Activated naive CD8-positive, alpha-beta T cell (primary cell): ENCODE measurements around the gene MAGIX.
"Not testable (repeated sequence)": the region's sequence is repeated elsewhere in the genome, so short reads cannot be mapped to it uniquely, and the experiment has no call there.

ENCODE experiments used
- H3K27ac Mint-ChIP-seq: one replicate; pipeline ENCODE4 v1.8.0; 2021; ENCODE audit warnings: mixed read lengths
- H3K27me3 Mint-ChIP-seq: one replicate; pipeline ENCODE4 v1.8.0; 2021; ENCODE audit warnings: mixed read lengths
- H3K36me3 Mint-ChIP-seq: one replicate; pipeline ENCODE4 v1.8.0; 2021; ENCODE audit warnings: mixed read lengths
- H3K4me1 Mint-ChIP-seq: one replicate; pipeline ENCODE4 v1.8.0; 2021; ENCODE audit warnings: low read depth, mixed read lengths
- H3K4me3 Mint-ChIP-seq: one replicate; pipeline ENCODE4 v1.8.0; 2021; ENCODE audit warnings: mild to moderate bottlenecking, mixed read lengths
- H3K9me3 Mint-ChIP-seq: one replicate; pipeline ENCODE4 v1.8.0; 2021; ENCODE audit warnings: low read depth, mixed read lengths

Gene MAGIX

DNA sequence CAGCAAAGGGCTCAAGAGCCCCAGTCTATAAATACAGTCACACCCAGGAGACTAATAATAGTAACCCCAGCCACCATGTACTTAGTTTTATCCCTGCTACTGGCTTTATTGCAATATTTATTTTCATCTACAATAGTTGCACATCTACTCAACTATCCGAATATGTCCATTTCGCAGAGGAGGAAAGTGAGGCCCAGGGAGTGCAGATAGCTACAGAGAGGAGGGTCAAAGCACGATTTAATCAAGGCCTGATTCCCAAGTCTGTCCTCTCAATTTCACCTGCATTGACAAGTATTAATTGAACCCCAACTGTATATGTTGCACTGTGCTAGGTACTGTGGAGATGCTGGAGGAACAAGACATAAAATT lies 5.2 kb downstream of the MAGIX start:
- H3K9me3 Mint-ChIP-seq, result no peaks in the 10 kb centered on the region
- H3K36me3 Mint-ChIP-seq, result no peaks in the 10 kb centered on the region
- H3K27ac Mint-ChIP-seq, result peak overlapping the region; percentile 95
- no peaks in the 10 kb centered on the region for H3K27me3 Mint-ChIP-seq
- H3K4me3 Mint-ChIP-seq, result peak overlapping the region; percentile 90
- peaks cover 32% of the 10 kb centered on the region for H3K4me1 Mint-ChIP-seq

DNA sequence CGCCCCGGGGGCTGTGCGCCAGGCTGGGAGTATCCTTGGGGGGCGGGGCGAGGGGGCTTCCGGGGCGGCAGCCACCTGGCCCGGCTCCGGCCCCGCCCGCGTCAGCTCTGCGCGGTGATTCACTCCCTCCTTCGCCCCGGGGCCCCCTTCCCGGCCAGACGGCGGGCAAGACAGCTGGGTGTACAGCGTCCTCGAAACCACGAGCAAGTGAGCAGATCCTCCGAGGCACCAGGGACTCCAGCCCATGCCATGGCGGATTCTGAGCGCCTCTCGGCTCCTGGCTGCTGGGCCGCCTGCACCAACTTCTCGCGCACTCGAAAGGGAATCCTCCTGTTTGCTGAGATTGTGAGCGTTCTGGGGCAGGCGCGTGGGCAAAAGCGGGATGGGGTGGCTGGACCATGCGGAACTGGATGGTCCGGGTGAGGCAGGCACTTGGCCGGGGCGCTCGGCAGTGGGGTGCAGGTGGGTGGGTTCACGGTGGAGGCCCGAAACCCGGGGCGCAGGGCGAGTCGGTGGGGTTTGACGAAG lies 9.3 kb downstream of the MAGIX start, which contains the start of gene PLP2:
TSS of gene PLP2 (plus strand) at position 147 of the 528 bp plus-strand sequence. CDS start at position 250, 103 bp downstream.
- Mint-ChIP-seq H3K36me3 (no peaks in the 10 kb centered on the region), H3K4me3 (peak within 1 kb of the TSS; percentile 86), H3K27me3 (no peaks in the 10 kb centered on the region), H3K9me3 (no peaks in the 10 kb centered on the region), H3K27ac (peak within 1 kb of the TSS; percentile 89), H3K4me1 (peaks cover 31% of the 10 kb centered on the region)

DNA sequence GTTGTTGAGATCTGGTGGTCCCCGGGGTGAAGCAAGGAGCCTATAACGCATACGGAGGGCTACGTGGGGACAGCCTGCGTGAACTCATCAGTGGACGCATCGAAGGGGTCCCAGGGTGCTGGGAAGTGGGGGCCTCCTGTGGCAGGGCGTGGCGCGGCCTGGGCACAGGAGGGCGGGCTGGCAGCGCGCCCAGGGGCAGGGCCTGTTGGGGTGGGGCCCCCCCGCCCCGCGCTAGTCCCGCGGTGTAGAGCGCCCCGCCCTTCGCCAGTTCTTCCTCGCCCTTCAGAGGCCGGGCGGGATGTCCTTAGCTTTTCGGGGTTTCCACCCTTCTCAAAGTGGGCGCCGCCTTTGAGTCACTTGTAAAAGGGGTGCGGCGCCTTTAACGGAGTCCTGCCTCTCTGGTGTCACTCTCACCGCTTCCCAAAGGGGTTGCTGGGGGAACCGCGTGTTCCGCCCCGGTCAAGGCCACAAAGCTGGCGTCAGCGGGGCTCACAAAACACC lies 9.8 kb downstream of the MAGIX start:
- Mint-ChIP-seq H3K4me3 (peak overlapping the region; percentile 86), H3K36me3 (no peaks in the 10 kb centered on the region), H3K4me1 (peaks cover 28% of the 10 kb centered on the region), H3K9me3 (no peaks in the 10 kb centered on the region), H3K27me3 (no peaks in the 10 kb centered on the region), H3K27ac (peak overlapping the region; percentile 89)

DNA sequence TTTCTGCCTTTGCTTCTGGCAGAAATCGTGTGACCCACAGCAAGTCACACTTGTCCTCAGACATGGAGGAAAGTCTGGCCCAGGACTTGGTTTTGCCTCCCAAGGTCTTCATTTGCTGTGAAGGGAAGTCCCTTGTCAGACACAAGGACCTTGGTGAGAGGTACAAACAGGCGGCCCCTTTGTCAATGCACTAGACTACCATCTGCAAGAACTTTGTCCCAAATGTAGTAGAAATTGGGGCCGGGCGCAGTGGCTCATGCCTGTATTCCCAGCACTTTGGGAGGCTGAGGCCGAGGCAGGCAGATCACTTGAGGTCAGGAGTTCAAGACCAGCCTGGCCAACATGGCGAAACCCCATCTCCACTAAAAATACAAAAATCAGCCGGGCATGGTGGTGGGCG lies 11.0 kb downstream of the MAGIX start:
- not testable (repeated sequence) for H3K27me3 Mint-ChIP-seq, H3K36me3 Mint-ChIP-seq, H3K27ac Mint-ChIP-seq, H3K9me3 Mint-ChIP-seq
- peak overlapping the region; percentile 86 for H3K4me3 Mint-ChIP-seq
- H3K4me1 Mint-ChIP-seq, result peaks cover 21% of the 10 kb centered on the region

DNA sequence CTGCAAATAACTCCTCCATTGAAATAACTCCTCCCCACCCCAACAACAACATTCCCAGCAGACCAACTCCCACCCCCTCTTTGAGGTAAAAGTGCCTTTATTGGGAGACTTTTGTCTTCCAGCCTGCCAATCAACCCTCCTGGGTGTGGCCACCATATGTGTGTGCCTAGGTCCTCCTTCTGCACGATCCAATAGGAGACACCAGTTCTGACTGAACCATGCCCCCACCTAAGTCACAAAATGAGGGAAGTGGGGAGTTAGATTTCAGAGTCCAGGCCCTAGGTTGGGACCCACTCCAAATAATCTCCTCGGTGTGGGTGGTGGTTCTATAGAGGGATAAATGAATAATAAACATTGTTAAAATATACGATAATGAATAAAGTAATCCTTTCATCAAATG lies 12.2 kb downstream of the MAGIX start:
- Mint-ChIP-seq H3K9me3 (no peaks in the 10 kb centered on the region), H3K4me3 (no peak overlapping the region), H3K36me3 (no peaks in the 10 kb centered on the region), H3K27ac (no peak overlapping the region), H3K27me3 (no peaks in the 10 kb centered on the region), H3K4me1 (peaks cover 19% of the 10 kb centered on the region)

DNA sequence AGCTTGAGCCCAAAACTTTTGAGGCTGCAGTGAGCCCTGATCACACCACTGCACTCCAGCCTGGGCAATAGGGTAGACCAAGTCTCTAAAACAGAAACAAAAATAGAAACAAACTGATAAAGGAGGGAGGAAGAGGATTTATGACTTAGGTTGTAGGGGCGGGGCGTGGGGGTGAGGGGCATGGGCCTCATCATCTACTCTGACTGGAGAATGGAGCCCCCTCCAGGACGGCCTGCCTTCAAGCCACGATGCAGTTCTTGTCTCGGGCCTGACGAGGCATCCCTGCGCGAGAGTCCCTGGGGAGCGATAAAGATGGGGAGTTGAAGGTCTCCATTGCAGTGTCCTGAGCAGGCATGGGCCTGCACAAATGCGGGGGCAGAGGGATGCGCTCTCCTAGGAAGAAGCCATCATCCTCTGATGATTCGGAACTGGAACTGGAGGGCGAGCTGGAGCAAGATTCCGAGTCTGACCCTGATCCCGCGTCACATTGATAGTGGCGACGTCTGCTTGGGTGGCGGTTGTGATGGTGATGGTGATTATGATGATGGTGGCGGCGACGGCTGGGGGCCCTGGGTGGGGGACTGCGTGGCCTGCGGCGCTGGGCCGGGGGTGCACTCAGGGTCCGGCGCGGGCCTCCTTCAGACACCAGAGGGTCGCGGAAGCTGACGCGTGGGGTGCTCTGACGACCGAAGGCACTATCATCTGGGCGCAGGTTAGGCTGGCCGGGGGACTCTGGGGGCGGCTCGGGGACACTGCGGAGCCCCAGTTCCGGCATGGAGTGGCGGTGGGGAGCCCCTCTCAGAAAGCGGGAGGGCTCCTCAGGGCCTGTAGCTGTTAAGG lies 13.1 kb downstream of the MAGIX start:
- H3K4me3 Mint-ChIP-seq, result no peak overlapping the region
- peaks cover 19% of the 10 kb centered on the region for H3K4me1 Mint-ChIP-seq
- H3K27ac Mint-ChIP-seq, result no peak overlapping the region
- no peaks in the 10 kb centered on the region for H3K9me3 Mint-ChIP-seq
- no peaks in the 10 kb centered on the region for H3K27me3 Mint-ChIP-seq
- H3K36me3 Mint-ChIP-seq, result no peaks in the 10 kb centered on the region

DNA sequence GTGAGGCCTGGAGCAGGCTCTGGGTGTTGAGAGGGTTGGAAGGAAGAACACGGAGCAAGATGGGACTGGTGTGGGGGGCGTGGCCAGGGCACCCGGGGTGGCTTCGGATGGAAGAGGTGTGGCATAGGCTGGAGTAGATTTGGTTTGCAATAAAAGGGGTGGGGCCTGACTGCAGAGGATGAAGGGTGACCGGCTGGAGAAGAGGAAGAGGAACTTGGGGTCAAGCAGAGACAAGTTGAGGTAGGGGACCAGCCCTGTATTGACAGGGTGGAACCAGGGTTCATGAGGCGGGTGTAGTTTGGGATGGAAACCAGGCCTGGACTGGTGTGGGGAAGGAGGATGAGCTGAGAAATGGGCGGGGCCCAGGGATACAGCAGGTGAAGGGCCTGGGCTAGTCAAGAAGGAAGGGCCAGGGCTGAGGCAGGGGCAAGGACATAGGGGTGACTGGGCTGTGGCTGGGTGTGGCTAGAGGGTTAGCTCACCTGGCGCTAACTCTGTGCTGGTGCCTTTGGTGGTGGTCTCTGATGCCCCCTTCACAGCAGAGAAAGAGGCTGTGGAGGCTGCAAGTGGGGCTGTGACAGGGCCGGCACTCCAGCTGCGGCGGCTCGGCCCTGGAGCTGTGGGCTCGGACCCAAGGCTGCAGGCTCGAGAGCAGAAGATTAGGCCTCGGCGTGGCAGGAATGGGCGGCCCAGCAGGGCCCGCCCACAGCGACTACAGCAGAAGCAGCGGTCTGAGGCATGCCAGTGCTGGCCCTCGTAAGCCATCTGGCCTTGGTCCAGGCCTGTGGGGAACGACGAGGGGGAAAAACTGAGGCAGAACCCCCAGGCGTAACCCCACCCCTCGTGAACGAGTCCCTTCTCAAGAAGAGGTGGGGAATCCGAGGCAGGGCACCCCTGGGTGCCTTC lies 14.1 kb downstream of the MAGIX start:
- H3K4me1 Mint-ChIP-seq, result peaks cover 19% of the 10 kb centered on the region
- H3K27ac Mint-ChIP-seq, result no peak overlapping the region
- no peaks in the 10 kb centered on the region for H3K36me3 Mint-ChIP-seq
- no peaks in the 10 kb centered on the region for H3K27me3 Mint-ChIP-seq
- H3K9me3 Mint-ChIP-seq, result no peaks in the 10 kb centered on the region
- H3K4me3 Mint-ChIP-seq, result no peak overlapping the region

DNA sequence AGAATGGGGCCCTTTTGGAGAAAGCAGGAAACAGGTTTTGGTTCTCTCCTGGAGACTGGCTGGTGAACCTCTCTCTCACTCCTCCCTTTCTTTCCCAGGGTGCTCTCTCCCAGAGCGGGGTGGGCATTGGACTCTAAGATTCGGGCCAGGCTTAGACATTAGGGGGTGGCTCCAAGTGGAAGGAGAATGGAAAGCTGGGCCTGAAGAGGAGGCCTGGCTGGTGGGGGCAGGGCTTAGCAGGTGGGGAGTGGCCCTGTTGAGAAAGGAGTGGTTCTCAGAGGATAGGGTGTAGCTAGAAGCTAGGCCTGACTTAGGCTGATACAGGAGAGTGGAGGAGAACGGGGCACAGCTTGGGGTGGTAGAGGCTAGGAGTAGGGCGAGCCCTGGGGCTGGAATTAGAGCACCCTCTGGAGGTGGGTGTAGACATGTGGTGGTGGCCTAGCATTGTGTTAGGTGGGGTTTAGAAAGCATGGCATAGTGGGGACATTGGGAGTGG lies 14.8 kb downstream of the MAGIX start:
- H3K4me3 Mint-ChIP-seq, result no peak overlapping the region
- H3K27me3 Mint-ChIP-seq, result no peaks in the 10 kb centered on the region
- no peaks in the 10 kb centered on the region for H3K36me3 Mint-ChIP-seq
- peaks cover 19% of the 10 kb centered on the region for H3K4me1 Mint-ChIP-seq
- H3K9me3 Mint-ChIP-seq, result no peaks in the 10 kb centered on the region
- no peak overlapping the region for H3K27ac Mint-ChIP-seq

DNA sequence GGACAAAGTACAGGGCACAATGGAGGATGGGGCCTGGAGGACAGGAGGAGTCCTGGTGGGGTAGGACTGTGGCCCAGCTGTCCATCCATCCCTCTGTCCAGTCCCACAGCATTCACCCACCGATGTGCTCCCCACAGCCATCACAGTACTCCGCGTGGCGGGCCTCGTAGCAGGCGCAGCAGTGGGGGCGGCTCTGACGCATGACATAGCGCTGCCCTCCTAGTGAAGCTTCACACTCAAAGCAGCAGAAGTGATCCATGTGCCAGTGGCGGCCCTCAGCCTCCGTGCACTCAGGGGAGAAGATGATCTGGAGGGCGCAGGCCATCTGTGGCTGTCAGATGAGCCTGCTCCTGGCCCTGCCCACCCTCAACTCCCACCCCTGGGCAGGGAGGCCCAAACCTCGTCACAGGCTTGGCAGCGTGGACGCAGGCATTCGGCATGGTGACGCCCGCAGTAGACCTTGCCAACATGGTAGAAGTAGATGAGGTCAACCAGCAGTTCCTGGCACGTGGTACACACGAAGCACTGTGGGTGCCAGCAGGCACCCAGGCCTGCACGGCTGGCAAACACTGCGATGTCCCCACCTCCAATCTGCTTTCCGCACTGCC lies 15.4 kb downstream of the MAGIX start:
- Mint-ChIP-seq H3K4me3 (no peak overlapping the region), H3K9me3 (no peaks in the 10 kb centered on the region), H3K4me1 (peaks cover 14% of the 10 kb centered on the region), H3K27ac (no peak overlapping the region), H3K27me3 (no peaks in the 10 kb centered on the region), H3K36me3 (no peaks in the 10 kb centered on the region)

DNA sequence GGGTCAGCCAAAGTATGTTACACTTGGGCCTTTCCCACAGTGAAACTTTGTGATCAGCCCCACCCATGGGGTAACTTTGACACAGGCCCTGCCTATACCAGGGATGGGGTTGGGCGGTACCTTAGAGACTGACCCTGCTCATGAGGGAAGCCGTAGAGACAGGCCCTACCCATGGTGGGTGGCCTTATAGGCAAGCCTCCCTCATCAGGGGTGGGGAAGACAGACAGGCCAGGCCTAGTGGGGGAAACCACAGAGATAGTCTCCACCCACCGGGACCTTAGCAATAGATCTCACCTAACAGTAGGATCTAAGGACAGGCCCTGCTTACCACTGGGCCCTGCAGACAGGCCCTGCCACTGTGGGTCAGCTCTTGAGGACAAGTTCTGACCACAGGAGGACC lies 16.0 kb downstream of the MAGIX start:
- Mint-ChIP-seq H3K9me3 (no peaks in the 10 kb centered on the region), H3K4me1 (peaks cover 9% of the 10 kb centered on the region), H3K27ac (no peak overlapping the region), H3K36me3 (no peaks in the 10 kb centered on the region), H3K4me3 (no peak overlapping the region), H3K27me3 (no peaks in the 10 kb centered on the region)

DNA sequence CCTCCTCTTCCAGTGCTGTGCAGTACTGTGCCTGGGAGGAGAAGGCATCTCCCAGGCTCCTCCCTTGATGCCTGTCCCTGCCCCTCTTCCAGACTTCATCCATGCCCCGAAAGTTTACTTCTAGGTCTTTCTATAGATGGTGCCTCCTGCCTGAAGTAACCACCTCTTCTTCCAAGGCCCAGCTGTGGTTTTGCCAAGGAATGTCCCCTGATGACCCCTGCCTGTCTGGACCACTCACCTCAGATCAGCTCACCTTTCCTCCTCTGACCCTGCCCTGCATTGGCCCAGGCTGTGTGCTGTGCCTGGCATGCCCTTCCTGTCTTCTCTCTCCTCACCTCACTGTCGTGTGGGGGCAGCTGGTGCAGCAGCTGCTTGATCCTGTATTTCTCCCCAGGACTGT lies 16.8 kb downstream of the MAGIX start:
- Mint-ChIP-seq H3K27ac (no peak overlapping the region), H3K4me3 (no peak overlapping the region), H3K36me3 (no peaks in the 10 kb centered on the region), H3K4me1 (peaks cover 9% of the 10 kb centered on the region), H3K9me3 (no peaks in the 10 kb centered on the region), H3K27me3 (no peaks in the 10 kb centered on the region)

DNA sequence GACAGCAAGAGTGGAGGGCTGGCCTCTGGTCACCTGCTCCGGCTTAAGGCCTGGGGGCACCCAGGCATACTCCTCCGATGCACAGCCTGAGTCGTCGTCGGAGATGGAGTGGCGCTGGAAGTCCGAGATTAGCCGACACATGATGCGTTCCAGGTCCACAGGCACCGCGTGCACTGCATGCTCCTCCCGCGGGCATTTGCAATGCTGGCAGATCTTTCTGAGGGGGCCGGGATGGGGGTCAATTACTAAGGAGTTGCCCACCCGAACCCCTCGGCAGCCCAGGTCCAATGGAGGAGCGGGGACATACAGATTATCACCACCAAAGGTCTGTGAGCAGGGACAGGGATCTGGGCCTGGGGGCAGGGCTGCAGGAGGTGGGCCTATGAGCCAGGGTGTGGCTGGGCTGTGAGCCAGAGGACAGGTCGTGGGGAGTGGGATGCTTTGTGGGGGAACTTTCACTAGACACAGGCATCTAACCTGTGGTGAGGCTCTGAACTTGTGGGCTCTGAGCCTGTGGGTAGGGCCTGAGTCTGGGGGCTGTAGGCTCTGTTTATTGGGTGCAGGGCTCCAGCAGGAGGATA lies 21.2 kb downstream of the MAGIX start:
- Mint-ChIP-seq H3K27me3 (no peaks in the 10 kb centered on the region), H3K9me3 (no peaks in the 10 kb centered on the region), H3K4me1 (peaks cover 6% of the 10 kb centered on the region), H3K36me3 (no peaks in the 10 kb centered on the region), H3K4me3 (peak overlapping the region; percentile 13), H3K27ac (no peak overlapping the region)

DNA sequence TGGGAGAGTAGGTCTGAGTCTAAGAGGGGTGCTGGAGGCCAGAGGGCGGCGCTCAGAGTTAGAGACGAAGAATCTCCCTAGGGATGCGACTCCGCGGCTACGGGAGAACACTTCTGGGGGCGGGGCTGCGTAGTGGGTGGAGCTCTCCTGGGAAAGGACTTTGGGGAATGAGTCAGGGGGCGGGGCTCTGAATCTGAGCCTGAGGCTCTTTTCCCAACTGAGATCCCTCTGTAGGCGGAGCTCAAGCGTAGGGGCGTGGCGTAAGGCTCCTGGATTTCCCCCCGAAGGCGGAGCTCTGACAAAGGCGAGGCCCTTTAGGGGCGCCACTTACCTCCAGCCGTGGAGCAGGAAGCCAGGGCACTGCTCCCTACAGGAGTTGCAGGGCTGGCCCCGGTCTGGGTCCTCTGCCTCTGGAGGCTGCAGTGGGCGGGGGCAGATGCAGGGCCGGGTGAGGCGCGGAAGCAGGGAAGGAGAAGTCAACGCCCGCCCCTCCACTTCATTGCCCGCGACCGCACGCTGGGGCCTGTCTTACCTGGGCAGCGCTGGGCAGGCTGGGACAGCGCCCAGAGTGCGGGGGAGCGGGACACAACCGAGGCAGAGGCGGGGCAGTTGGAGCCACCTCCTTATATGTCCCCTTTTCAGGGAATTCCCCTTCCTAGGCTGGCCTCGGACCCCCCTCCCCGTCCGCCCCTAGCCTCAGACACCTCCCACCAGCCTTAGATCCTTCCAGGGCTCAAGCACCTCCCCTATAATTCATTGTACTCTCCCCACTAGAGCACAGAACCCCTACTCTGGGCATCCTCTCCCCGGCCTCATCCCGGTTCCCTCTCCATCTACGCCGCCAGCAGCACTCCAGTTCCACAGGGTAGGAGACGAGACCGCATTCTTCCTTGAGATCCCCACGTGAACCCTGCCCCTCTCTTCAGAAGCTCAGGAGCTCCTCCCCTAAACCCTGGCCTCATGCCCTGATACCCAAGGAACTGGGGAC lies 22.0 kb downstream of the MAGIX start:
- Mint-ChIP-seq H3K27ac (peak overlapping the region; percentile 50), H3K4me3 (peak overlapping the region; percentile 87), H3K9me3 (no peaks in the 10 kb centered on the region), H3K36me3 (no peaks in the 10 kb centered on the region), H3K27me3 (no peaks in the 10 kb centered on the region), H3K4me1 (peaks cover 6% of the 10 kb centered on the region)
